ENCODE results near the gene CSNK1E.

- no peak for TF ChIP-seq EZH2 (IDR thresholded peaks at IDR 0.05; ENCODE audit: borderline replicate concordance)
- no peak for TF ChIP-seq CTCF (IDR thresholded peaks at IDR 0.05; ENCODE audit: poor library complexity)
- no peak for TF ChIP-seq EZH2phosphoT487 (IDR thresholded peaks at IDR 0.05; ENCODE audit: low read depth, severe bottlenecking, unreplicated experiment)
Observed at GRCh38 chr22:38249301-38249700, 67.9 kb downstream of the CSNK1E start.
